GM23248 (cell line): ENCODE data around the gene GNLY.

Experiments
- EZH2 ChIP-seq: fragments of 200-600 bp; sonication (generic); IDR thresholded peaks from 2 replicates; pipeline ENCODE4 v1.6.1; 2018; ENCODE audit warnings: antibody characterized with exemption, mild to moderate bottlenecking; ENCODE audit not compliant: insufficient read depth, poor library complexity, severe bottlenecking
- EZH2phosphoT487 ChIP-seq: fragments of 200-600 bp; sonication (generic); IDR thresholded peaks from 2 replicates; pipeline ENCODE4 v1.6.1; 2018; ENCODE audit warnings: antibody characterized with exemption, moderate library complexity, mild to moderate bottlenecking, low read depth; ENCODE audit not compliant: insufficient read depth

GRCh38 chr2:85748039-85748734 is 54.0 kb downstream of the GNLY start:
- TF ChIP-seq EZH2 (no peak), EZH2phosphoT487 (no peak)
